GM18517 (cell line): ENCODE results near the gene OXER1.

Source experiments
- ATAC-seq: cut with Tn5 transposase; IDR thresholded peaks from one replicate; pipeline ENCODE4 v1.9.1; 2021; ENCODE audit warnings: mild to moderate bottlenecking, moderate library complexity; ENCODE audit not compliant: unreplicated experiment

Gene OXER1

GRCh38 chr2:42794271-42795046 is 30.5 kb upstream of the OXER1 start:
- no peak for ATAC-seq

GRCh38 chr2:42793334-42794270 is 29.7 kb upstream of the OXER1 start:
- no peak for ATAC-seq

- ATAC-seq = no peak
Observed at GRCh38 chr2:42792583-42793333, 28.8 kb upstream of the OXER1 start, which contains the start of gene HAAO. Gene HAAO, minus strand, starts transcription at chr2:42792583. Its CDS starts 47 bp downstream, at chr2:42792536.

- ATAC-seq = no peak
Observed at GRCh38 chr2:42792087-42792582, 28.2 kb upstream of the OXER1 start.

GRCh38 chr2:42791606-42792005 is 27.7 kb upstream of the OXER1 start:
- ATAC-seq = no peak

- no peak for ATAC-seq
Observed at GRCh38 chr2:42789751-42790150, 25.8 kb upstream of the OXER1 start.

- ATAC-seq = no peak
Observed at GRCh38 chr2:42788882-42789281, 24.9 kb upstream of the OXER1 start.

GRCh38 chr2:42788478-42788793 is 24.5 kb upstream of the OXER1 start:
- no peak for ATAC-seq

- no peak for ATAC-seq
Observed at GRCh38 chr2:42787788-42788477, 24.0 kb upstream of the OXER1 start.

GRCh38 chr2:42787424-42787787 is 23.5 kb upstream of the OXER1 start:
- no peak for ATAC-seq

- ATAC-seq = no peak
Observed at GRCh38 chr2:42786561-42787345, 22.8 kb upstream of the OXER1 start.

- ATAC-seq = no peak
Observed at GRCh38 chr2:42784204-42784880, 20.4 kb upstream of the OXER1 start.

GRCh38 chr2:42783511-42783910 is 19.6 kb upstream of the OXER1 start:
- no peak for ATAC-seq

GRCh38 chr2:42781181-42781580 is 17.2 kb upstream of the OXER1 start:
- no peak for ATAC-seq

- no peak for ATAC-seq
Observed at GRCh38 chr2:42777883-42778805, 14.2 kb upstream of the OXER1 start.

- ATAC-seq = peak; percentile 24
Observed at GRCh38 chr2:42775810-42776209, 11.9 kb upstream of the OXER1 start.

GRCh38 chr2:42775186-42775585 is 11.3 kb upstream of the OXER1 start:
- ATAC-seq = peak; percentile 73

GRCh38 chr2:42771546-42772153 is 7.7 kb upstream of the OXER1 start:
- ATAC-seq = no peak
